Measurements from ENCODE around the gene PDPK1. TPM values are rescaled to one million over a fixed set of nuclear protein-coding genes. Genes with fewer than 3 reads are reported as not detected.

Gene PDPK1
- total RNA-seq, 5 donors from 2014 or later (not counting 1 experiment from before 2014, with no cell fraction given) = 49.8 to 68.4 (median 67.3) TPM

GRCh38 chr16:2495041-2495440, 42.8 kb upstream of the PDPK1 start:
- POLR2A ChIA-PET = no interaction called here
- no peaks in the 10 kb centered on the region for H3K9me3 Mint-ChIP-seq

GRCh38 chr16:2496223-2497115, 41.4 kb upstream of the PDPK1 start:
- Histone ChIP-seq H3K27ac (ENCODE audit: low read length) (no peak overlapping the region), H3K27me3 (replicated peaks in 1 of 2; ENCODE audit: control insufficient read depth in 2 of 2, extremely low read depth in 1 of 2, insufficient read depth in 2 of 2, low read length in 1 of 2) (no peaks in the 10 kb centered on the region), H3K4me1 (ENCODE audit: control insufficient read depth in 1 of 2, extremely low read depth in 1 of 2, insufficient read depth in 2 of 2, low read length in 2 of 2) (peaks cover 0 to 7% of the 10 kb centered on the region in 2 experiments), H3K9me3 (no peaks in the 10 kb centered on the region), H3K36me3 (ENCODE audit: control insufficient read depth in 2 of 2, extremely low read depth in 1 of 2, insufficient read depth in 1 of 2, low read length in 1 of 2) (peaks cover 9 to 11% of the 10 kb centered on the region in 2 donors), H3K4me3 (ENCODE audit: control insufficient read depth in 1 of 2, extremely low read depth in 1 of 2, low read length in 1 of 2) (no peak overlapping the region)
- POLR2A ChIA-PET = no interaction called here
- H3K27me3 Mint-ChIP-seq = no peaks in the 10 kb centered on the region
- no peak overlapping the region for H3K27ac Mint-ChIP-seq
- no peak overlapping the region for H3K4me3 Mint-ChIP-seq
- peaks cover 9% of the 10 kb centered on the region for H3K36me3 Mint-ChIP-seq
- WGBS (ENCODE audit: insufficient coverage) = 95% methylated on average over 62 of the region's 62 CpGs
- CTCF ChIA-PET = no interaction called here
- no peaks in the 10 kb centered on the region for H3K9me3 Mint-ChIP-seq
- ATAC-seq (replicated peaks in 1 of 4) = no peak
- H3K4me1 Mint-ChIP-seq = no peaks in the 10 kb centered on the region
- no peak for DNase-seq

More at GRCh38 chr16:2495041-2495440, 42.8 kb upstream of the PDPK1 start:
- no peak overlapping the region for H3K4me3 ChIP-seq (ENCODE audit: control insufficient read depth in 1 of 2, extremely low read depth in 1 of 2, low read length in 1 of 2)
- no peak overlapping the region for H3K27ac Mint-ChIP-seq
- no peaks in the 10 kb centered on the region for H3K4me1 Mint-ChIP-seq
- no peak overlapping the region for H3K4me3 Mint-ChIP-seq
- H3K4me1 ChIP-seq (ENCODE audit: control insufficient read depth in 1 of 2, extremely low read depth in 1 of 2, insufficient read depth in 2 of 2, low read length in 2 of 2) = no peaks in the 10 kb centered on the region
- WGBS (ENCODE audit: insufficient coverage) = 90% methylated on average over 4 of the region's 5 CpGs
- no peaks in the 10 kb centered on the region for H3K9me3 ChIP-seq
- ATAC-seq (replicated peaks in 1 of 4) (no peak), DNase-seq (no peak)
- peaks cover 9 to 14% of the 10 kb centered on the region in 2 donors for H3K36me3 ChIP-seq (ENCODE audit: control insufficient read depth in 2 of 2, extremely low read depth in 1 of 2, insufficient read depth in 1 of 2, low read length in 1 of 2)
- peaks cover 9% of the 10 kb centered on the region for H3K36me3 Mint-ChIP-seq
- CTCF ChIA-PET = interaction anchor here in 1 of 2 donors (0.6 kb wide), 1 partner anchor 82 kb away, joined by 3 read pairs; no protein-coding TSS in a partner anchor
- H3K27me3 ChIP-seq (replicated peaks in 1 of 2; ENCODE audit: control insufficient read depth in 2 of 2, extremely low read depth in 1 of 2, insufficient read depth in 2 of 2, low read length in 1 of 2) = no peaks in the 10 kb centered on the region
- H3K27me3 Mint-ChIP-seq = no peaks in the 10 kb centered on the region
- H3K27ac ChIP-seq (ENCODE audit: low read length) = no peak overlapping the region

GRCh38 chr16:2497116-2497630, 40.6 kb upstream of the PDPK1 start:
- H3K27me3 Mint-ChIP-seq = no peaks in the 10 kb centered on the region
- peaks cover 9 to 11% of the 10 kb centered on the region in 2 donors for H3K36me3 ChIP-seq (ENCODE audit: control insufficient read depth in 2 of 2, extremely low read depth in 1 of 2, insufficient read depth in 1 of 2, low read length in 1 of 2)
- DNase-seq (no peak), ATAC-seq (replicated peaks in 1 of 4) (no peak)
- H3K9me3 Mint-ChIP-seq = no peaks in the 10 kb centered on the region
- H3K27me3 ChIP-seq (replicated peaks in 1 of 2; ENCODE audit: control insufficient read depth in 2 of 2, extremely low read depth in 1 of 2, insufficient read depth in 2 of 2, low read length in 1 of 2) = no peaks in the 10 kb centered on the region
- no peak overlapping the region for H3K4me3 Mint-ChIP-seq
- H3K27ac Mint-ChIP-seq = no peak overlapping the region
- WGBS (ENCODE audit: insufficient coverage) = 94% methylated on average over 19 of the region's 21 CpGs
- H3K4me3 ChIP-seq (ENCODE audit: control insufficient read depth in 1 of 2, extremely low read depth in 1 of 2, low read length in 1 of 2) = no peak overlapping the region
- CTCF ChIA-PET = no interaction called here
- H3K4me1 Mint-ChIP-seq = no peaks in the 10 kb centered on the region
- peaks cover 9% of the 10 kb centered on the region for H3K36me3 Mint-ChIP-seq
- H3K27ac ChIP-seq (ENCODE audit: low read length) = no peak overlapping the region
- H3K4me1 ChIP-seq (ENCODE audit: control insufficient read depth in 1 of 2, extremely low read depth in 1 of 2, insufficient read depth in 2 of 2, low read length in 2 of 2) = peaks cover 0 to 9% of the 10 kb centered on the region in 2 experiments
- H3K9me3 ChIP-seq = no peaks in the 10 kb centered on the region
- POLR2A ChIA-PET = no interaction called here

- ChIA-PET POLR2A (no interaction called here), CTCF (no interaction called here)
- H3K27ac ChIP-seq (ENCODE audit: low read length) = no peak overlapping the region
- no peak overlapping the region for H3K4me3 Mint-ChIP-seq
- DNase-seq (no peak), ATAC-seq (replicated peaks in 1 of 4) (no peak)
- no peak overlapping the region for H3K27ac Mint-ChIP-seq
- peaks cover 9 to 11% of the 10 kb centered on the region in 2 donors for H3K36me3 ChIP-seq (ENCODE audit: control insufficient read depth in 2 of 2, extremely low read depth in 1 of 2, insufficient read depth in 1 of 2, low read length in 1 of 2)
- H3K36me3 Mint-ChIP-seq = peaks cover 9% of the 10 kb centered on the region
- no peaks in the 10 kb centered on the region for H3K27me3 ChIP-seq (replicated peaks in 1 of 2; ENCODE audit: control insufficient read depth in 2 of 2, extremely low read depth in 1 of 2, insufficient read depth in 2 of 2, low read length in 1 of 2)
- 88% methylated on average over 26 of the region's 26 CpGs for WGBS (ENCODE audit: insufficient coverage)
- H3K4me1 Mint-ChIP-seq = no peaks in the 10 kb centered on the region
- no peaks in the 10 kb centered on the region for H3K9me3 Mint-ChIP-seq
- no peaks in the 10 kb centered on the region for H3K27me3 Mint-ChIP-seq
- H3K4me3 ChIP-seq (ENCODE audit: control insufficient read depth in 1 of 2, extremely low read depth in 1 of 2, low read length in 1 of 2) = no peak overlapping the region
- H3K9me3 ChIP-seq = no peaks in the 10 kb centered on the region
- H3K4me1 ChIP-seq (ENCODE audit: control insufficient read depth in 1 of 2, extremely low read depth in 1 of 2, insufficient read depth in 2 of 2, low read length in 2 of 2) = peaks cover 0 to 9% of the 10 kb centered on the region in 2 experiments
Measured at GRCh38 chr16:2497695-2498484, 39.9 kb upstream of the PDPK1 start.

GRCh38 chr16:2498531-2499253, 39.1 kb upstream of the PDPK1 start:
- ChIA-PET POLR2A (no interaction called here), CTCF (no interaction called here)
- peaks cover 9 to 11% of the 10 kb centered on the region in 2 donors for H3K36me3 ChIP-seq (ENCODE audit: control insufficient read depth in 2 of 2, extremely low read depth in 1 of 2, insufficient read depth in 1 of 2, low read length in 1 of 2)
- H3K4me1 ChIP-seq (ENCODE audit: control insufficient read depth in 1 of 2, extremely low read depth in 1 of 2, insufficient read depth in 2 of 2, low read length in 2 of 2) = peaks cover 0 to 9% of the 10 kb centered on the region in 2 experiments
- Mint-ChIP-seq H3K27me3 (no peaks in the 10 kb centered on the region), H3K27ac (no peak overlapping the region), H3K36me3 (peaks cover 9% of the 10 kb centered on the region), H3K9me3 (no peaks in the 10 kb centered on the region), H3K4me1 (no peaks in the 10 kb centered on the region), H3K4me3 (no peak overlapping the region)
- no peak overlapping the region for H3K27ac ChIP-seq (ENCODE audit: low read length)
- H3K4me3 ChIP-seq (ENCODE audit: control insufficient read depth in 1 of 2, extremely low read depth in 1 of 2, low read length in 1 of 2) = no peak overlapping the region
- ATAC-seq (replicated peaks in 1 of 4) = no peak
- H3K27me3 ChIP-seq (replicated peaks in 1 of 2; ENCODE audit: control insufficient read depth in 2 of 2, extremely low read depth in 1 of 2, insufficient read depth in 2 of 2, low read length in 1 of 2) = no peaks in the 10 kb centered on the region
- DNase-seq = no peak
- no peaks in the 10 kb centered on the region for H3K9me3 ChIP-seq
- WGBS (ENCODE audit: insufficient coverage) = 88% methylated on average over 11 of the region's 15 CpGs

- Histone ChIP-seq H3K4me3 (ENCODE audit: control insufficient read depth in 1 of 2, extremely low read depth in 1 of 2, low read length in 1 of 2) (no peak overlapping the region), H3K9me3 (no peaks in the 10 kb centered on the region), H3K4me1 (ENCODE audit: control insufficient read depth in 1 of 2, extremely low read depth in 1 of 2, insufficient read depth in 2 of 2, low read length in 2 of 2) (peaks cover 0 to 9% of the 10 kb centered on the region in 2 experiments), H3K27me3 (replicated peaks in 1 of 2; ENCODE audit: control insufficient read depth in 2 of 2, extremely low read depth in 1 of 2, insufficient read depth in 2 of 2, low read length in 1 of 2) (no peaks in the 10 kb centered on the region), H3K36me3 (ENCODE audit: control insufficient read depth in 2 of 2, extremely low read depth in 1 of 2, insufficient read depth in 1 of 2, low read length in 1 of 2) (peaks cover 9 to 11% of the 10 kb centered on the region in 2 donors), H3K27ac (ENCODE audit: low read length) (no peak overlapping the region)
- Mint-ChIP-seq H3K4me1 (no peaks in the 10 kb centered on the region), H3K9me3 (no peaks in the 10 kb centered on the region), H3K36me3 (peaks cover 9% of the 10 kb centered on the region), H3K4me3 (no peak overlapping the region), H3K27ac (no peak overlapping the region), H3K27me3 (no peaks in the 10 kb centered on the region)
- CTCF ChIA-PET = no interaction called here
- no peak for ATAC-seq (replicated peaks in 1 of 4)
- no peak for DNase-seq
- POLR2A ChIA-PET = no interaction called here
- WGBS (ENCODE audit: insufficient coverage) = no CpG with 5 or more reads among the region's 6 CpGs
Measured at GRCh38 chr16:2499454-2499853, 38.4 kb upstream of the PDPK1 start.

Measured in T-cell (primary cell).